Measurements from ENCODE around the gene CRYAB.

The CRYAB gene, protein sequence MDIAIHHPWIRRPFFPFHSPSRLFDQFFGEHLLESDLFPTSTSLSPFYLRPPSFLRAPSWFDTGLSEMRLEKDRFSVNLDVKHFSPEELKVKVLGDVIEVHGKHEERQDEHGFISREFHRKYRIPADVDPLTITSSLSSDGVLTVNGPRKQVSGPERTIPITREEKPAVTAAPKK

GRCh38 chr11:111911563-111912401, at the start of gene CRYAB:
Gene CRYAB, minus strand, starts transcription at chr11:111911770. Its CDS starts 46 bp downstream, at chr11:111911724.
- no peak for DNase-seq

GRCh38 chr11:111960916-111961315, 49.3 kb upstream of the CRYAB start:
- DNase-seq, result no peak

DNA sequence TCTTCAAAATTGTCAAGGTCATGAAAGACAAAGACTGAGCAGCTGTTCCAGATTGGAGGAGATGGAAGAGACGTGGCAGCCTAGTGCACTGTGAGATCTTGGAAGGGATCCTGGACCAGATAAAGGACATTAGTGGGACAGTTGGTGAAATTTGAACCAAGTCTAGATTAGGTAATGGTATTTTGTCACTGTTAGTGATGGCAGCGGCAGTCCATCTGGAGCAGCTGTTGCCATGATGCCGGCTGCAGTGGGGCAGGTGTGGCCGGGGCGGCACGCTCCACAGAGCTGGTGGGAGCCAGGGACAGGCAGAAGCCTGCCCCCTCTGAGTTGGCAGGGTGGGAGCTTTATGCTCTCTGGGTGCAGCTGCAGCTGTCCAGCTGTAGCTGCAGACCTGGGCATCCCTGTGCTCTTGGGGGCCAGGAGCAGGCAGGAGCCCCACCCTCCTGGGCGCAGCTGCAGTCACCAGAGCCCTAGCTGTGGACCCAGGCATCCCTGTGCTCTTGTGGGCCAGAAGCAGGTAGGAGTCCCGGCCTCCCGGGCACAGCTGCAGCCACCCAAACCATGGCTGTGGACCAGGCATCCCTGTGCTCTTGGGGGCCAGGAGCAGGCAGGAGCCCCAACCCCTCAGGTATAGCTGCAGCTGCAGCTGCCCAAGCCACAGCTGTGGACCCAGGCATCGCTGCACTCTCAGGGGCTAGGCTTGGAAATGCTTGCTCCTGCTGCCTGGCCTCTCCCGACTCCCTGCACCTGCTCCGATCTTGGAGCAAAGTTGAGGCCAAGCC, 46.3 kb upstream of the CRYAB start:
- DNase-seq, result no peak

GRCh38 chr11:111954154-111954553, 42.6 kb upstream of the CRYAB start:
- no peak for DNase-seq

- DNase-seq, result no peak
Observed at GRCh38 chr11:111951565-111951964, 40.0 kb upstream of the CRYAB start.

GRCh38 chr11:111949519-111950426, 38.2 kb upstream of the CRYAB start:
- no peak for DNase-seq

DNA sequence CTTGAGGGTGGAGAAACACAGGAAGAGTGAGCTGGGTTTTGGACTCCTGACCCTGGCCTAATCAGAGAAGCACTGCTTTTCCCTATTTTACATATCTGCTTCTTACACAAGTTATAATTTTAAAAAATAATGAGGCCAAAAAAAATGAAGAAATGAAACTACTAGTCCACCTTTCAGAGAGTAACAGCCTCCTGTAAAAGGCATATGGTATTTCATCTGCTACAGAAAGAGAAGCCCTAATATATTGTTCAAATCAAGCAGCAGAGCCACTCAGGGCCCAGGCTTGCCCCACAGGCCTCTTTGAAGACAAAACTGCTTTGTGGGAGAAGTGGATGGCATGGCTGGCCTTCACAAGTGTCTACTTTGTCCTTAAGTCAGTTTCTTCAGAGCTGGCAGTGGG, 35.6 kb upstream of the CRYAB start:
- DNase-seq, result no peak

DNA sequence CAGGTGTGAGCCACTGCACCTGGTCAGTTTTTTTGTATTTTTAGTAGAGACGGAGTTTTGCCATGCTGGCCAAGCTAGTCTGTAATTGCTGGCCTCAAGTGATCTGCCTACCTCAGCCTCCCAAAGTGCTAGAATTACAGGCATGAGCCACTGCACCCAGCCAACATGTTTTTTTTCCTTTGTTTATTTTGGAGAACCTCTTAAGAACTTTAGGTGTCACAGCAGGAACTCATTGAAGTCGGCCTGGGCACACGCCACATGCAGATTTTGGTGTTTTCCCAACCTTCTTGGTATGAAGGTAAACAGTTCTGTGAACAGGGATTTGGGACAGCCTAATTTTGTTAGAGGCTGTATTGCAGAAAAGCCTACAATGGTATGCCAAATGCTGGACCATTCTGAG, 34.9 kb upstream of the CRYAB start:
- no peak for DNase-seq

DNA sequence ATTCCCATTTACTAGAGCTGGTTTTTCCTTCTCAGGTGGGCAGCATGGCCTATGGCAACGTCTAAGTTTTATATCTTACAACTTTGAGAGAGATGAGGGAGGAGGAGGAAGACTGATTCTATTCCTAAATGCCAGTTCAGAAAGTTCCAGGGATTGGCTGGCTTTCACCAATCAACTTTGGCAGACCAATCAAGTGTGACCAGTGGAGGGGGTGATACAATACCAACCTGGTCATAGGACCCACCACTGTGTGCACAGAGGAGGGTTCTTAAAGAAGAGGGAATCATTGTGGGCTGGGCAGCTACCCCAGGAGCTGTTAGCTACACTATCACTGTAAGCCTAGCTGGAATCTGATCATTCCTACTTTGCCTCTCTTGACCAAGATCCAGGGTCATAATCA, 33.6 kb upstream of the CRYAB start:
- no peak for DNase-seq

DNA sequence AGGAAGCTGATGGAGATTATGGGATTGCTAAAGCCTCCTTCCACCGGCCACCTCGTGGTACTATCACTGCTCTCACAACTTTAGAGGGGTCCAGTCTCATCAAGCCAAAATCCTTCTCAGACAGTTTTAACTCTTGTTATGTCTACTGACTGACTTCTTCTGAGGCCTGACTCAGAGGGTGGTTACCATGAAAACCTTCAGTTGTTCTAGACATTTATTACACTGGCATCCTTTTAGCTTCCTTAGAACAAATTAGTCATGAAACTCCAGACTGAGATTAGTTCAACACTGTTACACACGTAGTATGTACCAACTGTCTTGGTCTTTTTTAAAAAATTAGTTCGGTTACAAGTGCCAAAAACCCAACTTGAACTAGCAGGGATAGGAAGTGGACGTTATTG, 33.1 kb upstream of the CRYAB start:
- DNase-seq, result peak; percentile 66

DNA sequence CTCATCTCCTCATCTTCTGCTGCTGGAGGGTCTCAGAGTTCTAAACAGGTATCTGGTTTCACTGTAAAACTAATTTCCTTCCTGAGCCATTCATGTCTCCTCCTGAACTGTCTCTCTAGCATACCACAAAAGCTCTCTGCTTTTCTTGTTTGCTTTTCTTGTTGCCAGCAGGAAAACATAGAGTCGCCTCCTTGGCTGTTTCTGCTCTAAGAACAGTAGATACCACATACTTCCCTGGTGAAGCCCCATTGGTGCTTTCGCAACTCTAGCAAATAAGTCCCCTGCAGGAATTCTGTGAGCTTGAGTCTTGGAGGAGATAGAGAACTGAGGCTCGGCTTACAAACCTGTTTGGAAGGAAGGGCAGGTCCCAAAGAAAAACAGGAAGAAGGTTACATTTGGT, 32.6 kb upstream of the CRYAB start:
- DNase-seq, result peak; percentile 45

DNA sequence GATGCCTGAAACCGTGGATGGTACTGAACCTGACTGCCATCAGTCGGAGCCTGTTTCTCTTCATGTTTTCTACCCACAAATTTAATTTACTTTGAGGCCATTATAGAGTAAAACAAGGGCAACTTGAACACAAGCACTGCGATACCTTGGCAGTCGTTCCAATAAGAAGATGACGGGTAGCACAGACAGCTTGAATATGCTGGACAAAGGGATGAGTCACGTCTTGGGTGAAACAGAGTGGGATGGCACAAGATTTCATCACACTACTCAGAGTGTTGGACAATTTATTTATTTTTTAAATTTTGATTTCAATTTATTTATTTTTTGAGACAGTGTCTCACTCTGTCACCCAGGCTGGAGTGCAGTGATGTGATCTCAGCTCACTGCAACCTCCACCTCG, 31.3 kb upstream of the CRYAB start:
- DNase-seq, result no peak

DNA sequence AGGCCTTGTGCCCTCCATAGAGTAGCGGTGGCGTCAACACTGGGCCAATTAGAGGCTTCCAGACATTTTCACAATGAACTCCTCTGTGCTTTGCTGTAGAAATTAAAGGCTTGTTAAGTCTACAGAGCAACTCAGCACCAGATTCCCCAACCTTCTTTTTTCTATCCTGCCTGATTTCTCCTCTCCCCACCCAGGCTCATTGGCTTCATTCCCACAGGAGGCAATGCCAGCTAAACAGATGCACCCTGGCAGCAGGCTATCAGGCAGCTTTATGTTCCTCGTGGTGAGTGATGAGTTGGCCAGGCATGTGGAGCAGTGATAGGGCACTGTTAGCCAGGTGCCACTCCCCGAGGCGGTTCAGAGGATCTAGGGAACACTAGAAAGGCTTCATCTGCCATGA, 30.4 kb upstream of the CRYAB start:
- DNase-seq, result no peak

DNA sequence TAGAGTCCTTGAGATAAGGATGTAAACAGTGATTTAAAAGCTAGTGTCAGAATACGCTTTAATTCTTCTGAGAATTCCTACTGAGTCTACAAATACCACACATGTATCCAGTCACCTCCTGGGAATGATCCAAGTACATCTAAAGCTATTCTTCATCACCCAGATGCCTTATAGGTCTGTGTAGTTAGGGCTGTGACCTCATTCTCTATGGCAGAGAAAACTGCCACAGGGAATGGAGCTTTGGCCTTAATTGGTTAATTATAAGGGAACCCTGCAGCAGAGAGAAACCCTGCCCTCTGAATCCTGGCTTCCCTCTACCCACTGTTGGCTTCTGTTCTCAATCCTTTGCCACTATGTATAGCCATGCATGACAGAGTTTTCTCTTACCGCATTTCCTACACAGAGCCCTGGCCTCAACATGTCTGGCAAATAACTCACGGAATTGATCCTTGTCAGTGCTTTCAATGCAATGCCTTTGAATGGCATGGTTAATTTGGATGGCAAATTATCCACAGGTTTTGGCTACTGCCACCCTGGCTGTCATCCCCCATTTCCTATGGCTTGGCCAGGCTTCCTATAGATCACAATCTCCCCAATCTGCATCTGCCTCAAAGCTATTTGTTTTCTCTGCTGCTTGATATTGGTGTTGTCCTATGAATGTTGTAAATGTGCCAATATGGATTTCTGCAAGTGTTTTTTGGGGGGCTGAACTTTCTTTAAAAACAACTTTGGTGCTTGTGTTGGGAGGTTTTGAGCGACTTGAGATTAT, 28.4 kb upstream of the CRYAB start:
- DNase-seq, result no peak

DNA sequence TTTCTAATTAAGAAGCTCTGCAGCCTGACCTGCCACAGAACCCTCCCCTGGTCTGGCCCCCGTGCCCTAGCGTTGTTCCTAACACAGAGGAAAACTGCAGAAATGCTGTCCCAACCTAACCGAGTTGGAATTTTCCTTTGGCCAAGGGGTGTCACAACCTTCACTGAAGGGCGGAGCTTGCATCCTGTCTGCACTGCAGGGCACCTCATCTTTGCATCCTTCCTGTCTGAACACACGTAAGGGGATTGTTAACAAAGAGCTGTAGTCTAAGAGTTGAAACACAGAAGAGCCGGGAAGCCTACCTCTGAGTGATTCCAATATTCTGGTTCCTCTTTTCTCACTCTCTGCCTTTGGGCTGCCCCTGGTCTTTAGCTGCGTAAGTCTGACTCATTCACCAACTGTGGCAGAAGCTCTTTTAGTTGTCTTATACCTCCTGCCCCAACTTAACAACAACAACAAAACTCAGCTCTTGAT, 27.2 kb upstream of the CRYAB start:
- peak; percentile 51 for DNase-seq

DNA sequence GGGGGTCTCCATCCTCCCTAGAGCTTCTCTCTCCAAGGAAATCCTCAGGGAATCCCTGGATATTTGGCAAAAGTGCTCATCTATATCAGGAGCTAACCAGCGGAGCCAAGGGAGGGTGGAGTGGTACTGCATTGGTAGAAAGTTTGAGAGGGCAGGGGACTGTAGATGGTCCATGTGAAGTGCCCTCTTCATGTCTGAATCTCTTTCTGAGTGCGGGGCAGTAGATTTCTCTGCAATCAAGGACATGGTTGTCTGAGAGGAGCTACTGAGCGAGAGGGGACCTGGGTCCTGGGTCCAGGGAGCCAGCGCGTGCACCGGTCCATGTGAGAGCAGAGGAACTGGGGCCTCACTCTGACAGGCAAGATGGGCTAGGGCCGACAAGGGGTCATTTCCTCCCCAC, 26.3 kb upstream of the CRYAB start:
- no peak for DNase-seq

GRCh38 chr11:111937461-111937769, 25.8 kb upstream of the CRYAB start:
- DNase-seq, result no peak

DNA sequence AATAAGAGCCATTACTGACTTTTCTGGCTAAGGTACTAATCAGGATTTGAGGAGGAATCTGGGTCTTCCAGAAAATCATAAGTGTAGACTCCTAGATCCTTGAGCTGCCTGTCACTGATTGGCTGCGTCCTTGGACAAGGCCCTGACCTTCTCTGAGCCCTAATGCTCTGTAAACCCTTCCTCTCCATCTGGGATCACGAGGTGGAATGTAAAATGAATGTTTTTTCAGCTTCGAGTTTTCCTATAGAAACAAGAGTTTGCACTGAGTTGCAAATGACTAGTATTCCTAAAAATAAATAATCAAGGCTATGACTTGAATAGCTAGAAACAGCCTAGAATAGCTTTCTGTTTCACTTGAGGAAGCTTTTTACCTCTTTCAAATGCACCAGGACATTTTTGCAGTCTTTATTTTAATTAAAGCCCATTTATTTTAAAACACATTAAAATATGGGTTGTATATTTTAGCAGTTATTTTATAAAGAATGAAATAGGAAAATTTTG, 24.5 kb upstream of the CRYAB start:
- no peak for DNase-seq

GRCh38 chr11:111935317-111936039, 23.9 kb upstream of the CRYAB start:
- no peak for DNase-seq

DNA sequence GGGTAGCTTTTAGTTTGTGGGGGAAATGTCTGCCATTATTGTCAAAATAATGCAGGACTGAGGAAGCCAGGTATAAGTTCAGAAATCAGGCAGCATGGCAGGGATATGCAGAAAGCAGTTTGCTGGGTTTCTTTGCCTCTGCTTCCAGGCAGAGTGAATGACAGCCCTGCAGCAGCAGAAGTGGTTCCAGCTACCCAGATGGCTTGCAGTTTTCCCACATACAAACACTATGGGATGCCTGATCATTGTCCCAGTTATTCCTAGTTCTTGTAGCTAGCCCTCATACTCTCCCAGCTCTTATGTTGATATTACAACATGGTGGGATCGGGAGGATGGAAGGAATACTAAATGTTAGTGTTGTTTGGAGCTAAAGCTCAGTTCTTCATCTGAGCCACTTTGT, 22.7 kb upstream of the CRYAB start:
- no peak for DNase-seq

GRCh38 chr11:111933872-111934271, 22.3 kb upstream of the CRYAB start:
- no peak for DNase-seq

Data from CD4-positive, alpha-beta T cell treated with Interleukin-4 for 4 hours (primary cell).